Uterus (tissue), 2 donors: ENCODE measurements around the gene QRICH2.

Experiments used
- POLR2A ChIP-seq, 2 donors: fragments of 450-650 bp; IDR thresholded peaks; one replicate each; pipeline ENCODE4 v1.6.1; 2016; ENCODE audit warnings: antibody characterized with exemption in 2 of 2, mild to moderate bottlenecking in 1 of 2, moderate library complexity in 1 of 2
- TF ChIP-seq, protein P1 (sequence below), 4 experiments: fragments of 200-600 bp in 2 of 4; fragments of 450-650 bp in 2 of 4; sonication (generic) in 2 of 4; IDR thresholded peaks; one replicate each; pipeline ENCODE4 v1.5.1; 2016 to 2019; ENCODE audit warnings: antibody characterized with exemption in 4 of 4, mild to moderate bottlenecking in 2 of 4, moderate library complexity in 1 of 4

DNA sequence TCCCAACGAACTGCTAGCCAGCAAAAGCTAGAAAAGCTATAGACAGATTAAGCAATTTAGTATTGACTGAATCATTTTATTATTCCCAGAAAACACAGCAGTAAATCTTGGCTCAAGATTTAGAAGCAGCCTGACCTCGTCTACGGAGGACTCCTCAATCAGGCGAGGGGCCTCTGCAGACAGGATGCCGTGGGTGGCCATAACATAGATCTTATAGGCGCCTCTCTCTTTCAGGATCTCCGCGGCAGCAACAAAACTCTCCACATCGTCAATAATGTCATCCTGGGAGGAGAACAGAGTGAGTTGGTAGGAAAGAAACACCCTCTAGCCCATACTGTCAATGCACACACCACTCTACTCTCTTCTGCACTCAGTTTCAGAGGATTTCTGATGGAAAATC, 4.7 kb upstream of the QRICH2 start:
- TF ChIP-seq, protein P1, sequence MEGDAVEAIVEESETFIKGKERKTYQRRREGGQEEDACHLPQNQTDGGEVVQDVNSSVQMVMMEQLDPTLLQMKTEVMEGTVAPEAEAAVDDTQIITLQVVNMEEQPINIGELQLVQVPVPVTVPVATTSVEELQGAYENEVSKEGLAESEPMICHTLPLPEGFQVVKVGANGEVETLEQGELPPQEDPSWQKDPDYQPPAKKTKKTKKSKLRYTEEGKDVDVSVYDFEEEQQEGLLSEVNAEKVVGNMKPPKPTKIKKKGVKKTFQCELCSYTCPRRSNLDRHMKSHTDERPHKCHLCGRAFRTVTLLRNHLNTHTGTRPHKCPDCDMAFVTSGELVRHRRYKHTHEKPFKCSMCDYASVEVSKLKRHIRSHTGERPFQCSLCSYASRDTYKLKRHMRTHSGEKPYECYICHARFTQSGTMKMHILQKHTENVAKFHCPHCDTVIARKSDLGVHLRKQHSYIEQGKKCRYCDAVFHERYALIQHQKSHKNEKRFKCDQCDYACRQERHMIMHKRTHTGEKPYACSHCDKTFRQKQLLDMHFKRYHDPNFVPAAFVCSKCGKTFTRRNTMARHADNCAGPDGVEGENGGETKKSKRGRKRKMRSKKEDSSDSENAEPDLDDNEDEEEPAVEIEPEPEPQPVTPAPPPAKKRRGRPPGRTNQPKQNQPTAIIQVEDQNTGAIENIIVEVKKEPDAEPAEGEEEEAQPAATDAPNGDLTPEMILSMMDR (IDR thresholded peaks at IDR 0.05), result no peak
- no peak for TF ChIP-seq POLR2A (IDR thresholded peaks at IDR 0.05)
